NB4 (cell line): Measurements from ENCODE around the gene RCBTB1.

Source experiments
- POLR2A ChIP-seq: IDR thresholded peaks from 2 replicates; pipeline ENCODE4 v1.6.1; 2011; ENCODE audit warnings: mild to moderate bottlenecking; ENCODE audit not compliant: insufficient read length; ENCODE audit errors: extremely low read depth
- TF ChIP-seq, protein P1 (sequence below): IDR thresholded peaks from one replicate; pipeline ENCODE4 v1.5.1; 2012; ENCODE audit warnings: low read depth, low read length
- TF ChIP-seq, protein P2 (sequence below): IDR thresholded peaks from 2 replicates; pipeline ENCODE4 v1.6.1; 2011; ENCODE audit warnings: low read depth, low read length

DNA sequence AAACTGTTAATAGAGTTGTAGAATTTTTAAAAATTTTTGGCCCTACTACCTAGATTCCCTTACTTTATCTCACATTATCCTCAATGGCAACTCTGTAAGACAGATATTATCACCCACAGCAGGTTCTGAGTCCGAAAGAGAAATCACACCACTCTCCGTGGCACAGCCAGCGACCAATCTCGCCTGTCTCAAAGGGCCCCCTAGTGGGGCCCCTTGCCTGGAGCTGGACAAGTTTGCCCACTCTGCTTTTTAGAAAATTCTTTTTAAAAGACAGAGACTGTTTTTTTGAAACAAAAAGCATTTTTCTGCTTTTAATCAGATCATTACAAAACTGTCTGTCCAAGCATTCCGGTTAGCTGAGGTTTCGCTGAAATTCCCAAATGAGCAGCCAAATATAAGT, 67.9 kb downstream of the RCBTB1 start:
- TF ChIP-seq, protein P1, sequence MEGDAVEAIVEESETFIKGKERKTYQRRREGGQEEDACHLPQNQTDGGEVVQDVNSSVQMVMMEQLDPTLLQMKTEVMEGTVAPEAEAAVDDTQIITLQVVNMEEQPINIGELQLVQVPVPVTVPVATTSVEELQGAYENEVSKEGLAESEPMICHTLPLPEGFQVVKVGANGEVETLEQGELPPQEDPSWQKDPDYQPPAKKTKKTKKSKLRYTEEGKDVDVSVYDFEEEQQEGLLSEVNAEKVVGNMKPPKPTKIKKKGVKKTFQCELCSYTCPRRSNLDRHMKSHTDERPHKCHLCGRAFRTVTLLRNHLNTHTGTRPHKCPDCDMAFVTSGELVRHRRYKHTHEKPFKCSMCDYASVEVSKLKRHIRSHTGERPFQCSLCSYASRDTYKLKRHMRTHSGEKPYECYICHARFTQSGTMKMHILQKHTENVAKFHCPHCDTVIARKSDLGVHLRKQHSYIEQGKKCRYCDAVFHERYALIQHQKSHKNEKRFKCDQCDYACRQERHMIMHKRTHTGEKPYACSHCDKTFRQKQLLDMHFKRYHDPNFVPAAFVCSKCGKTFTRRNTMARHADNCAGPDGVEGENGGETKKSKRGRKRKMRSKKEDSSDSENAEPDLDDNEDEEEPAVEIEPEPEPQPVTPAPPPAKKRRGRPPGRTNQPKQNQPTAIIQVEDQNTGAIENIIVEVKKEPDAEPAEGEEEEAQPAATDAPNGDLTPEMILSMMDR = no peak
- TF ChIP-seq, protein P2, sequence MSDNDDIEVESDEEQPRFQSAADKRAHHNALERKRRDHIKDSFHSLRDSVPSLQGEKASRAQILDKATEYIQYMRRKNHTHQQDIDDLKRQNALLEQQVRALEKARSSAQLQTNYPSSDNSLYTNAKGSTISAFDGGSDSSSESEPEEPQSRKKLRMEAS = no peak
- TF ChIP-seq POLR2A = no peak
